Measurements from ENCODE around the gene SPSB2.

DNA sequence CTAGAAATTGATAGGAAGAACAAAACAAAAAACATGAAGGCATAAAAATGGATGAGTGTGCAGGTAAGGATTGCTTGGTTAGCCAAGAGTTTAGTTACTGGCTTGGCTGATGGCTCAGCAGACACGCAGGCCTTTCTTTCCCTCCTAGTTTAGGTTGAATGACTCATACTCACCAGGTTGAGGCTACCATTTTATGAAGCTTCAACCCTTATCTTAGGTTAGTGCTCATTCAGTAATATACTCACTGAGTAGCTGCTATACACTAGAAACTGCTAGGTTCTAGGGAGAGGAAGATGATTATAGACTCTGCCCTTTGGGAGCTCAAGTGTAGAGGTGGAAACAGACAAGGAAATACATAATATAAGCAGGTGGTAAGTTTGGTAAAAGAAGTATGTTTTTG, 38.8 kb downstream of the SPSB2 start:
- TF ChIP-seq, protein P1, sequence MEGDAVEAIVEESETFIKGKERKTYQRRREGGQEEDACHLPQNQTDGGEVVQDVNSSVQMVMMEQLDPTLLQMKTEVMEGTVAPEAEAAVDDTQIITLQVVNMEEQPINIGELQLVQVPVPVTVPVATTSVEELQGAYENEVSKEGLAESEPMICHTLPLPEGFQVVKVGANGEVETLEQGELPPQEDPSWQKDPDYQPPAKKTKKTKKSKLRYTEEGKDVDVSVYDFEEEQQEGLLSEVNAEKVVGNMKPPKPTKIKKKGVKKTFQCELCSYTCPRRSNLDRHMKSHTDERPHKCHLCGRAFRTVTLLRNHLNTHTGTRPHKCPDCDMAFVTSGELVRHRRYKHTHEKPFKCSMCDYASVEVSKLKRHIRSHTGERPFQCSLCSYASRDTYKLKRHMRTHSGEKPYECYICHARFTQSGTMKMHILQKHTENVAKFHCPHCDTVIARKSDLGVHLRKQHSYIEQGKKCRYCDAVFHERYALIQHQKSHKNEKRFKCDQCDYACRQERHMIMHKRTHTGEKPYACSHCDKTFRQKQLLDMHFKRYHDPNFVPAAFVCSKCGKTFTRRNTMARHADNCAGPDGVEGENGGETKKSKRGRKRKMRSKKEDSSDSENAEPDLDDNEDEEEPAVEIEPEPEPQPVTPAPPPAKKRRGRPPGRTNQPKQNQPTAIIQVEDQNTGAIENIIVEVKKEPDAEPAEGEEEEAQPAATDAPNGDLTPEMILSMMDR (IDR thresholded peaks at IDR 0.05), result no peak
- TF ChIP-seq POLR2A (IDR thresholded peaks at IDR 0.05), result no peak
